Measurements from ENCODE around the gene RRAD. TPM values are rescaled to one million over a fixed set of nuclear protein-coding genes. Genes with fewer than 3 reads are reported as not detected.
A peak's percentile ranks its signal among the peaks of the same experiment; 100 is the strongest.

Gene RRAD
- total and polyA plus RNA-seq, 4 donors: 31.8 to 42.3 (median 35.7) TPM

DNA sequence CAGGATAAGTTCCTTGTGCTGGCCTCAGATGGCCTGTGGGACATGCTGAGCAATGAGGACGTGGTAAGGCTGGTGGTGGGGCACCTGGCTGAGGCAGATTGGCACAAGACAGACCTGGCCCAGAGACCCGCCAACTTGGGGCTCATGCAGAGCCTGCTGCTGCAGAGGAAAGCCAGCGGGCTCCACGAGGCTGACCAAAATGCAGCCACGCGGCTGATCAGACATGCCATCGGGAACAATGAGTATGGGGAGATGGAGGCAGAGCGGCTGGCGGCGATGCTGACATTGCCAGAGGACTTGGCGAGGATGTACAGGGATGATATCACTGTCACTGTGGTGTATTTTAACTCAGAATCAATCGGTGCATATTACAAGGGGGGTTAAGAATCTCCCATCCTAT lies 39.8 kb downstream of the RRAD start:
- 91 to 93% methylated on average over 12 of the region's 12 CpGs for WGBS, 2 donors
- H3K27me3 ChIP-seq (ENCODE audit: control insufficient read depth in 3 of 3, insufficient read depth in 3 of 3, low read length in 2 of 3): no peaks in the 10 kb centered on the region
- ATAC-seq (ENCODE audit: insufficient read depth, low FRiP score) (no peak), DNase-seq (no peak)
- peaks cover 0 to 5% (median 0%) of the 10 kb centered on the region in 5 donors for H3K4me1 ChIP-seq (ENCODE audit: control insufficient read depth in 5 of 5, insufficient read depth in 5 of 5, low read length in 5 of 5)
- H3K9ac ChIP-seq (ENCODE audit: insufficient read depth in 1 of 2, low read length in 2 of 2): no peak overlapping the region
- H3K27ac ChIP-seq (ENCODE audit: low read depth in 1 of 2, low read length in 1 of 2): no peak overlapping the region
- no peaks in the 10 kb centered on the region for H3K9me3 ChIP-seq (ENCODE audit: control insufficient read depth in 4 of 4, insufficient read depth in 3 of 4, low read length in 3 of 4)
- H3K36me3 ChIP-seq (ENCODE audit: control insufficient read depth in 4 of 4, insufficient read depth in 4 of 4, low read length in 4 of 4): peaks cover 0 to 24% (median 16%) of the 10 kb centered on the region in 4 donors
- no peak overlapping the region for H3K4me3 ChIP-seq
- TF ChIP-seq CTCF (IDR thresholded peaks at IDR 0.05; ENCODE audit: control extremely low read depth, extremely low read depth): no peak

- H3K27me3 ChIP-seq (ENCODE audit: control insufficient read depth in 3 of 3, insufficient read depth in 3 of 3, low read length in 2 of 3): no peaks in the 10 kb centered on the region
- H3K4me1 ChIP-seq (ENCODE audit: control insufficient read depth in 5 of 5, insufficient read depth in 5 of 5, low read length in 5 of 5): peaks cover 0 to 10% (median 5%) of the 10 kb centered on the region in 5 donors
- DNase-seq (no peak), ATAC-seq (ENCODE audit: insufficient read depth, low FRiP score) (no peak)
- peak overlapping the region in 1 of 2 donors; percentile 57 for H3K27ac ChIP-seq (ENCODE audit: low read depth in 1 of 2, low read length in 1 of 2)
- no peak overlapping the region for H3K9ac ChIP-seq (ENCODE audit: insufficient read depth in 1 of 2, low read length in 2 of 2)
- no peaks in the 10 kb centered on the region for H3K9me3 ChIP-seq (ENCODE audit: control insufficient read depth in 4 of 4, insufficient read depth in 3 of 4, low read length in 3 of 4)
- H3K36me3 ChIP-seq (ENCODE audit: control insufficient read depth in 4 of 4, insufficient read depth in 4 of 4, low read length in 4 of 4): peaks cover 0 to 24% (median 16%) of the 10 kb centered on the region in 4 donors
- H3K4me3 ChIP-seq: no peak overlapping the region
- 90 to 94% methylated on average over 3 of the region's 3 CpGs for WGBS, 2 donors
- no peak for TF ChIP-seq CTCF (IDR thresholded peaks at IDR 0.05; ENCODE audit: control extremely low read depth, extremely low read depth)
Observed at GRCh38 chr16:66882702-66883101, 42.6 kb downstream of the RRAD start.

GRCh38 chr16:66881964-66882508 lies 43.3 kb downstream of the RRAD start:
- no peaks in the 10 kb centered on the region for H3K27me3 ChIP-seq (ENCODE audit: control insufficient read depth in 3 of 3, insufficient read depth in 3 of 3, low read length in 2 of 3)
- peaks cover 0 to 24% (median 16%) of the 10 kb centered on the region in 4 donors for H3K36me3 ChIP-seq (ENCODE audit: control insufficient read depth in 4 of 4, insufficient read depth in 4 of 4, low read length in 4 of 4)
- no peaks in the 10 kb centered on the region for H3K9me3 ChIP-seq (ENCODE audit: control insufficient read depth in 4 of 4, insufficient read depth in 3 of 4, low read length in 3 of 4)
- H3K4me3 ChIP-seq: no peak overlapping the region
- DNase-seq (no peak), ATAC-seq (ENCODE audit: insufficient read depth, low FRiP score) (no peak)
- H3K27ac ChIP-seq (ENCODE audit: low read depth in 1 of 2, low read length in 1 of 2): no peak overlapping the region
- 92 to 93% methylated on average over 8 of the region's 8 CpGs for WGBS, 2 donors
- TF ChIP-seq CTCF (IDR thresholded peaks at IDR 0.05; ENCODE audit: control extremely low read depth, extremely low read depth): no peak
- H3K4me1 ChIP-seq (ENCODE audit: control insufficient read depth in 5 of 5, insufficient read depth in 5 of 5, low read length in 5 of 5): peaks cover 0 to 10% (median 5%) of the 10 kb centered on the region in 5 donors
- no peak overlapping the region for H3K9ac ChIP-seq (ENCODE audit: insufficient read depth in 1 of 2, low read length in 2 of 2)

GRCh38 chr16:66881560-66881959 lies 43.8 kb downstream of the RRAD start:
- Histone ChIP-seq H3K27ac (ENCODE audit: low read depth in 1 of 2, low read length in 1 of 2) (no peak overlapping the region), H3K9me3 (ENCODE audit: control insufficient read depth in 4 of 4, insufficient read depth in 3 of 4, low read length in 3 of 4) (no peaks in the 10 kb centered on the region), H3K4me1 (ENCODE audit: control insufficient read depth in 5 of 5, insufficient read depth in 5 of 5, low read length in 5 of 5) (peaks cover 0 to 10% (median 3%) of the 10 kb centered on the region in 5 donors), H3K9ac (ENCODE audit: insufficient read depth in 1 of 2, low read length in 2 of 2) (no peak overlapping the region), H3K27me3 (ENCODE audit: control insufficient read depth in 3 of 3, insufficient read depth in 3 of 3, low read length in 2 of 3) (no peaks in the 10 kb centered on the region), H3K36me3 (ENCODE audit: control insufficient read depth in 4 of 4, insufficient read depth in 4 of 4, low read length in 4 of 4) (peaks cover 0 to 19% (median 14%) of the 10 kb centered on the region in 4 donors), H3K4me3 (no peak overlapping the region)
- ATAC-seq (ENCODE audit: insufficient read depth, low FRiP score) (no peak), DNase-seq (no peak)
- no peak for TF ChIP-seq CTCF (IDR thresholded peaks at IDR 0.05; ENCODE audit: control extremely low read depth, extremely low read depth)
- WGBS, 2 donors: 71 to 90% methylated on average over 2 of the region's 2 CpGs
